ENCODE results near the gene CIC. TPM values are rescaled to one million over a fixed set of nuclear protein-coding genes. Genes with fewer than 3 reads are reported as not detected.

The CIC gene
- total and polyA plus RNA-seq, 10 of the 15 experiments (the other 5 are each of a cell fraction or from before 2014, with no cell fraction given) = 0.18 to 50.6 (median 7.1) TPM

- TF ChIP-seq IRF3 (IDR thresholded peaks at IDR 0.05) (no peak), ZNF274 (IDR thresholded peaks at IDR 0.05; ENCODE audit: insufficient read depth, insufficient read length) (no peak), PRDM15 (CRISPR knock-in tag; IDR thresholded peaks at IDR 0.05) (no peak), NR2F1 (conservative IDR thresholded peaks at IDR 0.05) (no peak), MYB (IDR thresholded peaks at IDR 0.05; ENCODE audit: borderline replicate concordance, low read depth, low read length) (no peak), NKRF (conservative IDR thresholded peaks at IDR 0.05) (peak; percentile 70), ETV6 (conservative IDR thresholded peaks at IDR 0.05 in 1 of 2, IDR thresholded peaks at IDR 0.05 in 1 of 2; ENCODE audit: borderline replicate concordance in 1 of 2, low read depth in 1 of 2) (no peak), MLLT1 (IDR thresholded peaks at IDR 0.05) (no peak), SMAD1 (IDR thresholded peaks at IDR 0.05; ENCODE audit: low read depth, partially characterized antibody) (no peak), E2F8 (IDR thresholded peaks at IDR 0.05; ENCODE audit: low read depth, partially characterized antibody) (no peak), GABPA (IDR thresholded peaks at IDR 0.05; ENCODE audit: low read depth) (no peak), EED (IDR thresholded peaks at IDR 0.05; ENCODE audit: low read depth) (no peak), CREB1 (IDR thresholded peaks at IDR 0.05; ENCODE audit: low read depth) (peak; percentile 94), CHD4 (IDR thresholded peaks at IDR 0.05) (no peak), SPI1 (IDR thresholded peaks at IDR 0.05; ENCODE audit: borderline replicate concordance, insufficient read depth, low read depth, low read length) (no peak), ATF3 (IDR thresholded peaks at IDR 0.05; ENCODE audit: borderline replicate concordance, extremely low read depth, low read depth, low read length) (no peak)
Measured at GRCh38 chr19:42254850-42255765, 13.9 kb upstream of the CIC start, which contains the start of gene ERF (continued).

All from GM12878 (cell line).